OCI-LY1 (cell line): ENCODE results near the gene GLT1D1.

Experiments
- H2AFZ ChIP-seq: fragments of 200-600 bp; sonication (generic), shearing (Covaris generic); 2 replicates; pipeline ENCODE4 v1.6.0; 2014; ENCODE audit warnings: antibody characterized with exemption, mild to moderate bottlenecking, low read length
- H3F3A ChIP-seq: fragments of 200-600 bp; sonication (generic), shearing (Covaris generic); 2 replicates; pipeline ENCODE4 v1.6.0; 2014; ENCODE audit warnings: mild to moderate bottlenecking, antibody characterized with exemption, low read length, moderate library complexity; ENCODE audit not compliant: insufficient read depth
- H3K27ac ChIP-seq: fragments of 200-600 bp; sonication (generic); 2 replicates; pipeline ENCODE4 v1.5.1; 2014; ENCODE audit warnings: low read length, mixed run types, mild to moderate bottlenecking, low read depth; ENCODE audit not compliant: poor library complexity, severe bottlenecking
- H3K27me3 ChIP-seq: fragments of 200-600 bp; sonication (generic); 2 replicates; pipeline ENCODE4 v1.6.0; 2014; ENCODE audit warnings: antibody characterized with exemption, mild to moderate bottlenecking, low read length, moderate library complexity; ENCODE audit not compliant: insufficient read depth
- H3K36me3 ChIP-seq: fragments of 200-600 bp; sonication (generic); 2 replicates; pipeline ENCODE4 v1.6.1; 2014; ENCODE audit warnings: mild to moderate bottlenecking, antibody characterized with exemption, low read length, moderate library complexity, mixed read lengths; ENCODE audit not compliant: insufficient read depth
- H3K4me1 ChIP-seq: fragments of 200-600 bp; sonication (generic); 2 replicates; pipeline ENCODE4 v1.5.1; 2014; ENCODE audit warnings: mild to moderate bottlenecking, low read length, moderate library complexity; ENCODE audit not compliant: insufficient read depth, severe bottlenecking
- H3K4me2 ChIP-seq: fragments of 200-600 bp; sonication (generic), shearing (Covaris generic); 2 replicates; pipeline ENCODE4 v1.6.1; 2014; ENCODE audit warnings: low read length
- H3K4me3 ChIP-seq: fragments of 200-600 bp; sonication (generic); 2 replicates; pipeline ENCODE4 v1.5.1; 2014; ENCODE audit warnings: low read length, low read depth, mild to moderate bottlenecking, mixed read lengths; ENCODE audit not compliant: poor library complexity, severe bottlenecking
- H3K79me2 ChIP-seq: fragments of 200-600 bp; shearing (Covaris generic); 2 replicates; pipeline ENCODE4 v1.6.1; 2016; ENCODE audit warnings: mixed run types, low read length, mixed read lengths; ENCODE audit not compliant: insufficient read depth
- H3K9ac ChIP-seq: fragments of 200-600 bp; sonication (generic), shearing (Covaris generic); 2 replicates; pipeline ENCODE4 v1.6.1; 2014; ENCODE audit warnings: mild to moderate bottlenecking, low read length, mixed read lengths
- H3K9me2 ChIP-seq: fragments of 200-600 bp; sonication (generic), shearing (Covaris generic); 2 replicates; pipeline ENCODE4 v1.6.1; 2014; ENCODE audit warnings: low read depth, mild to moderate bottlenecking, low read length, mixed read lengths
- H3K9me3 ChIP-seq: fragments of 200-600 bp; shearing (Covaris generic); 2 replicates; pipeline ENCODE4 v1.6.1; 2014; ENCODE audit warnings: low read length, mixed read lengths
- H4K20me1 ChIP-seq: fragments of 200-600 bp; sonication (generic), shearing (Covaris generic); 2 replicates; pipeline ENCODE4 v1.6.0; 2016; ENCODE audit warnings: mild to moderate bottlenecking, low read length; ENCODE audit not compliant: insufficient read depth
- CTCF ChIP-seq: fragments of 200-600 bp; sonication (generic), shearing (Covaris generic); IDR thresholded peaks from 2 replicates; pipeline ENCODE4 v1.5.1; 2017; ENCODE audit warnings: mild to moderate bottlenecking, antibody characterized with exemption, low read length, moderate library complexity, mixed read lengths
- EZH2 ChIP-seq: fragments of 200-600 bp; sonication (generic), shearing (Covaris generic); IDR thresholded peaks from 2 replicates; pipeline ENCODE4 v1.8.0; 2017; ENCODE audit warnings: borderline replicate concordance, mixed run types, mild to moderate bottlenecking, antibody characterized with exemption, low read length, moderate library complexity, mixed read lengths

GLT1D1 gene

GRCh38 chr12:128942960-128943477 lies 89.7 kb downstream of the GLT1D1 start:
- H3K27ac ChIP-seq: no peak overlapping the region
- no peak for TF ChIP-seq CTCF
- TF ChIP-seq EZH2: no peak
- H3K36me3 ChIP-seq: no peaks in the 10 kb centered on the region
- H3K9me3 ChIP-seq: no peaks in the 10 kb centered on the region
- H3K79me2 ChIP-seq: no peaks in the 10 kb centered on the region
- H3K9ac ChIP-seq: no peak overlapping the region
- H3K27me3 ChIP-seq: no peaks in the 10 kb centered on the region
- no peaks in the 10 kb centered on the region for H3K4me1 ChIP-seq
- H2AFZ ChIP-seq: no peak overlapping the region
- no peaks in the 10 kb centered on the region for H3F3A ChIP-seq
- H3K9me2 ChIP-seq: no peaks in the 10 kb centered on the region
- H3K4me2 ChIP-seq: no peak overlapping the region
- H3K4me3 ChIP-seq: no peak overlapping the region
- H4K20me1 ChIP-seq: no peaks in the 10 kb centered on the region

- Histone ChIP-seq H3K9me3 (no peaks in the 10 kb centered on the region), H3K36me3 (no peaks in the 10 kb centered on the region), H3K27me3 (no peaks in the 10 kb centered on the region), H3F3A (no peaks in the 10 kb centered on the region), H3K4me1 (no peaks in the 10 kb centered on the region), H3K4me2 (no peak overlapping the region), H3K4me3 (no peak overlapping the region), H3K79me2 (no peaks in the 10 kb centered on the region), H3K9ac (no peak overlapping the region), H3K27ac (no peak overlapping the region), H3K9me2 (no peaks in the 10 kb centered on the region), H4K20me1 (no peaks in the 10 kb centered on the region), H2AFZ (no peak overlapping the region)
- TF ChIP-seq EZH2 (no peak), CTCF (no peak)
Observed at GRCh38 chr12:128944956-128945355, 91.7 kb downstream of the GLT1D1 start.

GRCh38 chr12:128947209-128947608 lies 93.9 kb downstream of the GLT1D1 start:
- no peaks in the 10 kb centered on the region for H4K20me1 ChIP-seq
- H3K9me2 ChIP-seq: no peaks in the 10 kb centered on the region
- H3K36me3 ChIP-seq: no peaks in the 10 kb centered on the region
- H3K9me3 ChIP-seq: no peaks in the 10 kb centered on the region
- no peak overlapping the region for H3K9ac ChIP-seq
- TF ChIP-seq CTCF (no peak), EZH2 (no peak)
- H2AFZ ChIP-seq: no peak overlapping the region
- no peak overlapping the region for H3K4me3 ChIP-seq
- no peaks in the 10 kb centered on the region for H3K27me3 ChIP-seq
- no peaks in the 10 kb centered on the region for H3K4me1 ChIP-seq
- H3K79me2 ChIP-seq: no peaks in the 10 kb centered on the region
- H3K4me2 ChIP-seq: no peak overlapping the region
- H3F3A ChIP-seq: no peaks in the 10 kb centered on the region
- H3K27ac ChIP-seq: no peak overlapping the region
